GM19193 (cell line): ENCODE results near the gene RBKS.

Experiments used
- POLR2A ChIP-seq: IDR thresholded peaks from 4 replicates; pipeline ENCODE4 v1.6.1; 2011; ENCODE audit not compliant: insufficient read depth, insufficient read length; ENCODE audit errors: extremely low read depth

RBKS gene

GRCh38 chr2:27824401-27824800 is 65.8 kb downstream of the RBKS start:
- TF ChIP-seq POLR2A = no peak

DNA sequence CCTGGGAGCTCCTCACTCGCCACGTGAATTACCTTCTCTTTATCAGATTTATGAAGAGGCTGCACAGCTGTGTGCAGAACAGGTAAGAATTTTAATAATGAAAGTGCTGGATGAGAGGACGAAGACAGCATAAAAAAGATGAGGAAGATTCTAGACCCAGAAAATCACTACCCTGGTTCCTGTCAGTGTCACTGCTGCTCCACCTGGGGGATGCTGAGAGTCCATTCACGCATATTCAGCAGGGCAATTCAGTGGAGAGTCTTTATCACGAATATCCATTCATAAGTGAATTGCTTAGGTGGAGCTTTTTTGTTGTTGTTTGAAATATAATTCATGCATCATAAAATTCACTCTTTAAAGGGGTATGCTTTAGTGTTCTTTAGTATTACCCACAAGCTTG is 66.6 kb downstream of the RBKS start:
- TF ChIP-seq POLR2A = no peak

DNA sequence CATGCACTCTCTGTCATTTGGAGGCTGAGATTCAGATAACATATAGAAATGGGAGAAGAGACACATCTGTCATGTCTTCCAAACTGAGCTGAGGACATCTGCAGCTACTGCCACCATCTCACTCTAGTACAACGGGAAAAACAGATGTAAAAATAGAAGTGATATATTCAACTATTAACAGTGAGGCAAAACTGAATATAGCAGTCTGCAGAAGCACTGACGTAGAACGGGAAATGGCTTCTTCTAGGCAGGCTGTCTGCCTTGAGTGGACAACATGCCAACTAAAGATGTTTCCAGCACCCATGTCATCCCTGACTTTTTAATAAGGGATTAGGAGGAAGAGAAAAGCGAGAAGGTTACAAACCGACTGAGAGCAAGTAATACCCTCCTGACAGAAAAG is 67.1 kb downstream of the RBKS start:
- TF ChIP-seq POLR2A = no peak

GRCh38 chr2:27822049-27822448 is 68.1 kb downstream of the RBKS start:
- no peak for TF ChIP-seq POLR2A

DNA sequence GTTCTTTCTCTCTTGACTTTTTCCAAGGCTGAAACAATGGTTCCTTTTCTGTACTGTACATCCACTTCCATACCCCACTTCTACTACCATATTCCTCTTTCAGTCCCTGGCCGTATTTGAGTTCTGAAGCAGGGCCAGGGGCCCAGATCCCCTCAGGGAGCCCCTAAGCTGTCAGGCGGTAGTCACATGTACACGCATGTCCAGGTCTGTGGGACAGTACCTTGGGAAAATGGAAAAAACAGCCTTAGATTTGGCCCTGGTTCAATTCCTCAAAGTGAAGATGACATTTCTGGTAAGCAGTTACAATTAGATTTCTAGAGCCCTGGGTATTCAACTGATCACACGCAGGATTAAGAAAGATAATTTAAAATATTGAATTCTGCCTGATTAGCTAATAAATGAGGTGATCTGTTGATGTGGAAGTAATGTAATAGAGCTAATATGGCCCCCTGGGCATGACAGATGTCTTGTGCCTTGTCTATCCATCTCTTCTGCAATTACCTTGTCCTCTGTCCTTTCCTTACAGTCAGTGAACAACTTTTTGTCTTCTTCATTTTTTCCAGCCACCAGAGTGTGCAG is 74.2 kb downstream of the RBKS start:
- TF ChIP-seq POLR2A = no peak

DNA sequence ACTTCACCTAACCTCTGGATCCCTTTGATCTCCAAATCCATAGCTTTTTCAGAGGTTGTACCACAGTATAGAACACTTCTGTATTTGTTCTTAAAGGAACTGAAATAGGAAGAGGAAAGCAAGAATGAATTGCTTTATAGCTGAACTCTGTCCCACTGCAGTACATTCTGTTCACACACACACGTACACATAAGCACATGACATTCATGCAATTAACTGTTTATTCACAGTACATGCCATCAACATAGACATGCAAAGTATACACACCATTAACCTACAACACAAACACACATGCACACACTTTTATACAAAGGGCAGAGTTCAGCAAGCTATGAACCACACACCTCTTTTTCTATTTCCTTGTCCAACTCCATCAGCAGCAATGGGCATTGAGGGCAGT is 75.4 kb downstream of the RBKS start:
- TF ChIP-seq POLR2A = no peak

- no peak for TF ChIP-seq POLR2A
Measured at GRCh38 chr2:27811768-27812167, 78.4 kb downstream of the RBKS start.

DNA sequence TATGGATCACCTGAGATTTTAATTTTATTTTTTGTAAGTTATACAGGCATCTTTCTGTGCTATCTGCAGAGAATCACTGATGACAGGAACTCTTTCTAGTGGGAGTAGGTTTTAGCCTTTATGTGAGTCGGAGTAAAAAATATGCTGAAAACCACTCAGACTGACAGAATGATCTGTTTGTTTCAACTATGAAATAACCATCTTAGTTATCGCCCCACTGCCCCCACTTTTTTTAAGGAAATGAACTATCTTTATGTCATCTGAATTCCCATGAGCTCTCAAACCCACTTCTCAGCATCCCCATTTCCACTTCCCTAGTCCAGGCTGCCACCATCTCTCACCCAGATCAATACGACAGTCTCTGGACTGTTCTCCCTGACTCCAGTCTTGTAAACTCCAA is 79.7 kb downstream of the RBKS start:
- no peak for TF ChIP-seq POLR2A

- no peak for TF ChIP-seq POLR2A
Measured at GRCh38 chr2:27809761-27810241, 80.4 kb downstream of the RBKS start.

- TF ChIP-seq POLR2A = no peak
Measured at GRCh38 chr2:27808984-27809383, 81.2 kb downstream of the RBKS start.

- TF ChIP-seq POLR2A = no peak
Measured at GRCh38 chr2:27808418-27808817, 81.8 kb downstream of the RBKS start.

GRCh38 chr2:27807476-27807875 is 82.7 kb downstream of the RBKS start:
- TF ChIP-seq POLR2A = no peak

DNA sequence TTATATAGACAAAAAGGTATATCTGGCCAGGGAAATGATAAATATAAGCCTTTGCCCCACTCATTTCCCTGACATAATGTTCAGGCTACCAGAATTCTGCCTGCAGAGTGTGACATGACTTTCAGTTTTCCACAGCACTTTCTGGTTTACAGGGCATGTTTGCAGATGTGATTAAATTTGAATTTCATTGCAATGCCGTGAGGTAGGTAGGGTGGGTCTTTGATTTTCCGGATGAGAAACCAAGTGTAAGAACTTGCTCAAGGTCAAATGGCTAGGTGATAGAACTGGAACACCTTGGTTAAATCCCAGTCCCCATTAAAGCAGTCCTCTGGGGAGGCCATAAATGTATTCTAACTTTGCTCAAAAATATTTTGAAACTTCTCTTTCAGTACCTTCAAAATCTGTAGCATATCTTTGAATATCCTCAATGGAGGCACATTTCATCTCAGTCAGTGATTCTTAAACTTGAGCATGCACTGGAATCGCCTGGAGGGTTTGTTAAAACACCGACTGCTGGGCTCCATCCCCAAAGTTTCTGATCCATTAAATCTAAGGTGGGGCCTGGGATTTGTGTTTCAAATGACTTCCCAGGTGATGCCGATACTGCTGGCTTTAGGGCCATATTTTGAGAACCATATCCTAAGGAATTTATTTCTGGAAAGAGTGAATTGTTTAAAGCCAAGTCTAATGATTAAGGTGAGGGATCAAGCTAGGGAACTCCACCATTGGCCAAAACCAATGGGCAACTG is 83.7 kb downstream of the RBKS start:
- no peak for TF ChIP-seq POLR2A

DNA sequence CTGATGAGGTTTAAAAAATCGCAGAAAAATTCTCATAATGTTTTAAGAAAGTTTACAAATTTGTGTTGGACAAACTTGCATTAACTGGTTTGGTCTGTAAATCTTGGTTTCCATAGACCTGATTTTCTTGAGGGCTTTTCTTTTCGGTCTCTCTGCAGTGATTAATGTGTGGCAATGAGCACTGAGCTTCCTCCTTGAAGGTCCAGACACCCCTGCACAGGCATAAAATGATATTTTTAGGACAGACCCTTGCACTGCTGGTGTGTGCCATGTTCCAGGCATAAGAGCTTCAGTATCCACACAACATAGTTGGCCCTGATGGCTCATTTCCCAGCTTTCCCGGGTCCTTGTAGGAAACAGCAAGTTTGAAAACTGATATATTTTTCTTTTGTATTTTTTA is 85.0 kb downstream of the RBKS start:
- TF ChIP-seq POLR2A = no peak

DNA sequence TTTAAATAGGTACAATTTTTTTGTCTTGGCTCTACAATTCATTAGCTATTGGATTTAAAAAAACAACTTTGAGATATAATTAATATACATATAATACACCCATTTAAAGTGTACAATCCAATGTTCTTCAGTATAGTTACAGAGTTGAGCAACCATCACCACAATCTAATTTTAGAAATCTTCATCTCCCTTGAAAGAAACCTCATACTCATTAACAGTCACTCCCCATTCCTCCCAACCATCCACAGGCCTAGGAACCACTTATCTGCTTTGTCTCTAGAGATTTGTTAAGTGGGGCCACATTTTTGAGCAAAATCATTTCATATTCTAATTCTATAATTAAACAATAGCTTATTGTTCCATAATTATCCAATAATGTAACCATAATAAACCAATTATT is 86.0 kb downstream of the RBKS start:
- no peak for TF ChIP-seq POLR2A

GRCh38 chr2:27803046-27803445 is 87.1 kb downstream of the RBKS start:
- TF ChIP-seq POLR2A = no peak
